ENCODE measurements around the gene F12.

F12 gene

GRCh38 chr5:177359860-177360259 lies 49.5 kb downstream of the F12 start:
- TF ChIP-seq CSRNP3 (CRISPR knock-in tag; IDR thresholded peaks at IDR 0.05) (no peak), OSR1 (CRISPR knock-in tag; IDR thresholded peaks at IDR 0.05) (no peak), PATZ1 (CRISPR knock-in tag; IDR thresholded peaks at IDR 0.05; ENCODE audit: borderline replicate concordance) (no peak), ZFP30 (CRISPR knock-in tag; IDR thresholded peaks at IDR 0.05) (no peak), RARB (CRISPR knock-in tag; IDR thresholded peaks at IDR 0.05) (no peak), TOX (CRISPR knock-in tag; IDR thresholded peaks at IDR 0.05; ENCODE audit: borderline replicate concordance) (no peak), SNAI2 (CRISPR knock-in tag; IDR thresholded peaks at IDR 0.05) (no peak), ARNTL (CRISPR knock-in tag; IDR thresholded peaks at IDR 0.05; ENCODE audit: borderline replicate concordance, low read depth) (no peak), POU6F1 (CRISPR knock-in tag; IDR thresholded peaks at IDR 0.05; ENCODE audit: borderline replicate concordance, low read depth) (no peak), CSDC2 (CRISPR knock-in tag; IDR thresholded peaks at IDR 0.05) (no peak), BACH2 (CRISPR knock-in tag; IDR thresholded peaks at IDR 0.05; ENCODE audit: borderline replicate concordance) (no peak), PPARA (CRISPR knock-in tag; IDR thresholded peaks at IDR 0.05; ENCODE audit: borderline replicate concordance) (no peak), ZNF70 (CRISPR knock-in tag; IDR thresholded peaks at IDR 0.05) (no peak), ZFP3 (CRISPR knock-in tag; IDR thresholded peaks at IDR 0.05) (no peak), ZC3H10 (CRISPR knock-in tag; IDR thresholded peaks at IDR 0.05) (no peak), TSHZ2 (CRISPR knock-in tag; IDR thresholded peaks at IDR 0.05) (no peak), ZNF8 (CRISPR knock-in tag; IDR thresholded peaks at IDR 0.05) (no peak), ISL1 (CRISPR knock-in tag; IDR thresholded peaks at IDR 0.05) (no peak), TCF4 (CRISPR knock-in tag; IDR thresholded peaks at IDR 0.05; ENCODE audit: borderline replicate concordance) (no peak), ESRRG (CRISPR knock-in tag; IDR thresholded peaks at IDR 0.05) (no peak)
- no peak for ATAC-seq

GRCh38 chr5:177359451-177359851 lies 49.9 kb downstream of the F12 start:
- TF ChIP-seq ZC3H10 (CRISPR knock-in tag; IDR thresholded peaks at IDR 0.05) (no peak), RARB (CRISPR knock-in tag; IDR thresholded peaks at IDR 0.05) (no peak)
- no peak for ATAC-seq

GRCh38 chr5:177358370-177358819 lies 51.0 kb downstream of the F12 start:
- TF ChIP-seq POU6F1 (CRISPR knock-in tag; IDR thresholded peaks at IDR 0.05; ENCODE audit: borderline replicate concordance, low read depth), result no peak
- TF ChIP-seq CSDC2 (CRISPR knock-in tag; IDR thresholded peaks at IDR 0.05), result no peak
- no peak for TF ChIP-seq ESRRG (CRISPR knock-in tag; IDR thresholded peaks at IDR 0.05)
- ATAC-seq, result no peak

All from SK-N-SH treated with all-trans-retinoic acid at 6 μM for 48 hours (cell line).